Forelimb muscle (tissue), 1 donor: ENCODE results near the gene IL20RB. TPM values are rescaled to one million over a fixed set of nuclear protein-coding genes. Genes with fewer than 3 reads are reported as not detected.
A peak's percentile ranks its signal among the peaks of the same experiment; 100 is the strongest.

Experiments used
- DNase-seq: peaks from one replicate; pipeline ENCODE4 v3.0.0-alpha.2; 2013; ENCODE audit warnings: low read depth
- polyA plus RNA-seq: library from polyadenylated mRNA; unstranded; fragments of 120-200 nt; gene quantifications from one replicate; pipeline ENCODE4 v1.2.1, GENCODE V29; 2013; ENCODE audit not compliant: insufficient read length

The IL20RB gene
- polyA plus RNA-seq, 1 donor = 1.3 TPM

DNA sequence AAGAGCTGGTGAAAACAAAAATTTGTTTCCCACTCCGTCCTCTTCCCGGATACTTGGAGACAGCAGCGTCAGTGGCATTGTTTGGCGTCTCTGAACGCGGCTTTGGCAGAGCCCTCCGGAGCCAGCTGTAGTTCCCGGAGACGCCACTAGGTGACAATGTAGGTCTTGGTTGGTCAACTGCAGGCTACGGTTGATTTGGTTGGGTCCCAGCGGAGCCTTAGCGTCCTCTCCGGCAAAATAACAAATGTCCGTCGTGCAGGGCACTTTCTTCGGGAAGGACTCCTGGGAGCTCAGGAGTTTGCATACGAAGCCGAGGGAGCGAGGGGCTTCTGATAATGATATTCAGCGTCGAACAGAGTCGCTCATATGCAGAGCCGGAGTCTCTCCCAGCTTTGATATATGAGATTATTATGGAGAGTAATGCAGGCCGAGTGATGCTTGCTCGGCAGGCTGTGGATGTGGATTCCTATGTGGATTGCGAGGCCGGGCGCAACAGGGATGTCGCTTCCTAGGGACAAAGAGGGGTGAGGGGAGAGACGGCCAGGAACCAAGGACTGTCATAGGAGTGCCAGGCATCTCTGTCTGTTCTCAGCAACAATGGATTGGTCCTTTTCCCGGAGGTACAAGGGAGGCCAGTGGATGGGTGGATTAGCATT is 74.8 kb downstream of the IL20RB start:
- DNase-seq = peak; percentile 62

DNA sequence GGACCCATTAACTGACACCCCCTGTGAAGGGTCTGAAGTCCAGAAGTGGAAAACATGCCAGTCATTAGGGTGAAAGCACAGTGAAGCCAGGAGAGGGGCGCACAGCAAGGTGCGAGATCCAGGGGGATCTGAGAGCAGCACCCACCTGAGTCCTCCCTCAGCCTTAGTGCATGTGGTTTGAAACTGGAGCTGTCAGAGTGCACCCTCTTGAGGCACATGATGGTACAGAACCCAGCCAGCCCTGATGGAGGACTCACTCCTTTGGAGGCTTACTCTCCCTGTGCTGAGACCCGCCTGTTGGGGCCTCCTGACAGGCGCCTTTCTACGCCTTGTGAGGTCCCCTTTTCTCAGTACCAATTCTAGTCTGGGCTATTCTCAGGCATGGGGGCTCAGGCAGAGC is 77.8 kb downstream of the IL20RB start:
- no peak for DNase-seq

DNA sequence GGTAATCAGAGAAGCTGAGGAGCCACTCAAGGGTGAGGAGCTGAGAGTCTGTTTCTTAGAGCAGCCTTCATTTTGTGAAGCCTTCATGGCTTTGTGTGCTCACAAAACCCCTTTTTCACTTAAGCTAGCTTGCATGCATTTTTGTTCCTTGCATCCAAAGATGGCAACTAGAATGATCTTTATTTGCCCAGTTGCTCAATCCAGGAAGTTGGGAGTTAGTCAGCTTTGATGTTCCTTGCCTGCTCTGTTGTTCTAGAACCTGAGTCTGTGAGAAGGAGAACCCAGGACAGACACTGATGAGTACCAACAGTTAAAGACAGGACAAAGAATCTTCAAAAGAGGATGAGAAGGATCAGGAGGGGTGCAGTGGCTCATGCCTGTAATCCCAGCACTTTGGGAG is 81.8 kb downstream of the IL20RB start:
- DNase-seq = no peak

DNA sequence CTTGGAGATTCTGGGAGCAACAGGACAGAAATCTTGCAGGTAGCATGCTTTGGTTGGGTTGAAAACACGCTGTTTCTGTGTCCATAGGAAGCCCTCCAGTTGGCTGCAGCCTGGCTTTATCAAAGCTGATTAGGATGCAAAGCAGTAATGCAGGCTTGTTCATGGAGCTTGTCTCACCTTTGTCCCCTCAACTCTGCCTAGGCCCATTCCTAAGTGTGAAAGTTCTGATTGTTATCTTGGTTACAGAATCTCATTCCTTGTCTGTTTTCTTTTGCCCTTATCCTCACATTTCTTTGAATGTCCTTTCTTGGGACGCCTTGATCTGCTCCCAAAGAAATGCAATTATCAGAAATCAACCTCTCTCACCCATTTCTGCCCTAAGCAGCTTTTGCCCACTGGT is 83.5 kb downstream of the IL20RB start:
- no peak for DNase-seq

DNA sequence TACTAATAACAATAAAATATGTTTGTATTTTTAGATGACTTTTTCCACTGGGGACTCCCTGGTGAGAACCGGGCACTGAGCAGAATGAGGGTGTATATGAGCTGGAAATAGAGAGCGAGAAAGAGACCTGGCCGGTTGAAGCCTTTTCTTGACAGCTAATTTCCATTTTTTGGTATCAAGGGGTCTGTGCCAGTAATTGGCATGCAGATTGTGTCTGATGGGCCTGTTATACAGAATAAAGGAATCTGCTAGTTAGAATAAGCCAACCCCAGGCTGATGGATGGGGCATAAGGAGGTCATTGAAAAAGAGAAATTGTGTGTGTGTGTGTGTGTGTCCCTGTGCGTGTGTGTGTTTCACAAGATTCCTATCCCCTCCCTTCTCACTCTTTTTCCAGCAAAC is 83.9 kb downstream of the IL20RB start:
- no peak for DNase-seq

DNA sequence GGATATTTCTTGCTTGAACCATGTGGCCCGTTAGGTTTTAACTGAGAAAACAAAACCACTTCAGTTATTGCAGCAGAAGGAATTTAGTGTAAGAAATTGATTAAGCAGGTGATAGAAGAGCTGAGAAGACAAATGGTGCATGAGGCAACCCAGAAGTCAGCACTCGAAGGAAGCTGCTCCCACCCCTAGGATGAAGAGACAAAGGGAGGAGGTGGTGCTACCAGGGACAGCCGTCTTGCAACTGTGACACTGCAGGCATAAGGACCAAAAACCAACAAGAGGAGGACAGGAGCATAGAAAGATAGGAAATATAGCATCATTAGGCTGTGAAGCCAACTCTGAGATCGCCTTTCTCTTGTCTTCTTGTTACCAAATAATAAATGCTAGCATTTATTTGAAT is 89.0 kb downstream of the IL20RB start:
- DNase-seq = no peak

DNA sequence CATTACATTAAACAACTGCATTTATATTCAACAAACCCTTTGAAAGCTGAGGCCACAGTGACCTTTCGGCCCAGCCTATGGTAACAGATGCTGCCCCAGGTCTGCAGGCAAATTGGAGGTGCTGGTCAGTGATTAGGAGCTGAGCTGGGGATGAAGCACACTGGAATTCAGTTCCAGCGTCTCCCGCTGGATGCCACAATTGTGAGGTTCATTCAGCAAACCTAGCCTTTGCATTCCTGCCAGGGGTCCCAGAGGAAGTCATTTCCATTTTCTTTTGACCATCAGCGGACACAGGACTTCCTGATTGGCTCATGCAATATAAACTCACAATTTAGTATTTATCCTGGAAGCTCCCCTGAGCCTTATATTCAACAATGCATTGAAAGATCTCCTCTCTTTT is 89.5 kb downstream of the IL20RB start:
- DNase-seq = no peak

DNA sequence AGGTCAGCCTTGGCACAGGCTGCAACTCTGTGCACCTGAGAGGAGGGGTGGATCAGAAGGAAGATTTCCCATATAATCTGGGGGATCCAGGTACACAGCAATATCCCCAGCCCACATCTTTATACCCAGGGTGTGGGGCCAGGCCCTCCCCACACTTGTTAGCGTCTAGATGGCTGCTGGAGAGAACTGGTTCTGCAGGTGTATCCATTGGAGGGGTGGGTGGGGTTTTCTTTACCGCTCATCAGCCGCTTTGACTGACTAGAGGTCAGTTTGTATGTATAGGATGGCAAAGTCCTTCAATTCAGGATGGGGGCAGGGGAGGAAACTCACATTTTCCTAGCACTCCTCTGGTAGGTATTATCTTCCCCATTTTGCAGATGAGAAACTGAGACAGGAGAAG is 92.5 kb downstream of the IL20RB start:
- no peak for DNase-seq

DNA sequence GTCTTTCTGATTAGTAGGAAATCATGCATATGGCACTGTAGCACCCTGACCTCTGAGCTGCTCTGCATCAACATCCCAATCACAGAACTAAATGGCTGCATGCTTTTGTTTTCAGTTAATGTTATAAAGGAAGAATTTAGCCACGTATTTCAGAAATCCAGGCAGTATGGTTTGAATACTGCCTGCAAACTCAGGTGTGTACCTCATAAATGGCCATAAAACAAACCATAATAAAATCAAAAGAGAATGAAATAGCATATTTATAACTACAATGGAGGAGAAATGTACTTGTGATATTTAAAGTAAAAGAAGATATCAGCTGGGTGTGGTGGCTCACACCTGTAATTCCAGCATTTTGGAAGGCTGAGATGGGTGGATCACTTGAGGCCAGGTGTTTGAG is 94.5 kb downstream of the IL20RB start:
- no peak for DNase-seq

Other genes starting within 250 kb of the IL20RB start
- 30.3 TPM for gene STAG1, start 205.6 kb upstream of the IL20RB start, polyA plus RNA-seq
- 1.7 TPM for gene SLC35G2, start 138.9 kb upstream of the IL20RB start, polyA plus RNA-seq
- 29.4 TPM for gene NCK1, start 95.8 kb upstream of the IL20RB start, polyA plus RNA-seq